ENCODE data around the gene ARL8A.

GRCh38 chr1:202162047-202162417 lies 17.5 kb upstream of the ARL8A start:
- TF ChIP-seq CTCF (IDR thresholded peaks at IDR 0.05 in 8 of 11, conservative IDR thresholded peaks at IDR 0.05 in 3 of 11) = no peak
- no peak for TF ChIP-seq POLR2AphosphoS5 (IDR thresholded peaks at IDR 0.05)
- no peak for TF ChIP-seq POLR2A (IDR thresholded peaks at IDR 0.05)
